Measurements from ENCODE around the gene MTCL3.

The MTCL3 gene

GRCh38 chr6:127518710-127519468 lies at the start of gene MTCL3:
TSS of gene MTCL3 (minus strand) at chr6:127519335.
- no peak within 1 kb of the TSS for H3K27ac Mint-ChIP-seq
- TF ChIP-seq CTCF (IDR thresholded peaks at IDR 0.05; ENCODE audit: unreplicated experiment) = no peak
- no peaks in the 10 kb centered on the region for H3K9me3 Mint-ChIP-seq
- no peak for DNase-seq (ENCODE audit: low spot score in 2 of 2, unreplicated experiment in 2 of 2)
- peak within 1 kb of the TSS; percentile 16 for H3K4me3 Mint-ChIP-seq
- H3K36me3 Mint-ChIP-seq = no peaks in the 10 kb centered on the region
- peaks cover 6% of the 10 kb centered on the region for H3K4me1 Mint-ChIP-seq
- peaks cover 87% of the 10 kb centered on the region for H3K27me3 Mint-ChIP-seq (ENCODE audit: low read depth)

GRCh38 chr6:127567476-127567875 lies 48.3 kb upstream of the MTCL3 start:
- Mint-ChIP-seq H3K36me3 (no peaks in the 10 kb centered on the region), H3K4me1 (no peaks in the 10 kb centered on the region), H3K4me3 (no peak overlapping the region), H3K9me3 (peaks cover 5% of the 10 kb centered on the region), H3K27ac (no peak overlapping the region), H3K27me3 (ENCODE audit: low read depth) (peaks cover 5% of the 10 kb centered on the region)
- DNase-seq (ENCODE audit: low spot score in 2 of 2, unreplicated experiment in 2 of 2) = no peak
- no peak for TF ChIP-seq CTCF (IDR thresholded peaks at IDR 0.05; ENCODE audit: unreplicated experiment)

- H3K9me3 Mint-ChIP-seq = peaks cover 6% of the 10 kb centered on the region
- H3K27me3 Mint-ChIP-seq (ENCODE audit: low read depth) = peaks cover 7% of the 10 kb centered on the region
- H3K4me3 Mint-ChIP-seq = no peak overlapping the region
- H3K27ac Mint-ChIP-seq = no peak overlapping the region
- no peaks in the 10 kb centered on the region for H3K36me3 Mint-ChIP-seq
- H3K4me1 Mint-ChIP-seq = no peaks in the 10 kb centered on the region
- no peak for TF ChIP-seq CTCF (IDR thresholded peaks at IDR 0.05; ENCODE audit: unreplicated experiment)
- DNase-seq (ENCODE audit: low spot score in 2 of 2, unreplicated experiment in 2 of 2) = no peak
Observed at GRCh38 chr6:127566651-127567050, 47.5 kb upstream of the MTCL3 start.

GRCh38 chr6:127566119-127566518 lies 47.0 kb upstream of the MTCL3 start:
- Mint-ChIP-seq H3K27ac (no peak overlapping the region), H3K27me3 (ENCODE audit: low read depth) (peaks cover 7% of the 10 kb centered on the region), H3K4me3 (no peak overlapping the region), H3K9me3 (peaks cover 6% of the 10 kb centered on the region), H3K4me1 (no peaks in the 10 kb centered on the region), H3K36me3 (no peaks in the 10 kb centered on the region)
- no peak for TF ChIP-seq CTCF (IDR thresholded peaks at IDR 0.05; ENCODE audit: unreplicated experiment)
- DNase-seq (ENCODE audit: low spot score in 2 of 2, unreplicated experiment in 2 of 2) = no peak

GRCh38 chr6:127564761-127565160 lies 45.6 kb upstream of the MTCL3 start:
- H3K36me3 Mint-ChIP-seq = no peaks in the 10 kb centered on the region
- H3K27me3 Mint-ChIP-seq (ENCODE audit: low read depth) = peaks cover 7% of the 10 kb centered on the region
- H3K9me3 Mint-ChIP-seq = peaks cover 6% of the 10 kb centered on the region
- no peak for TF ChIP-seq CTCF (IDR thresholded peaks at IDR 0.05; ENCODE audit: unreplicated experiment)
- H3K27ac Mint-ChIP-seq = no peak overlapping the region
- H3K4me1 Mint-ChIP-seq = no peaks in the 10 kb centered on the region
- no peak overlapping the region for H3K4me3 Mint-ChIP-seq
- DNase-seq (ENCODE audit: low spot score in 2 of 2, unreplicated experiment in 2 of 2) = no peak

Data from mesothelial cell of epicardium (in vitro differentiated cells).